Measurements from ENCODE around the gene PRR22. TPM values are rescaled to one million over a fixed set of nuclear protein-coding genes. Genes with fewer than 3 reads are reported as not detected.

Gene PRR22
- total RNA-seq, 4 donors from 2014 or later, result 0.54 to 2.0 (median 1.2) TPM

- TF ChIP-seq, protein P1, sequence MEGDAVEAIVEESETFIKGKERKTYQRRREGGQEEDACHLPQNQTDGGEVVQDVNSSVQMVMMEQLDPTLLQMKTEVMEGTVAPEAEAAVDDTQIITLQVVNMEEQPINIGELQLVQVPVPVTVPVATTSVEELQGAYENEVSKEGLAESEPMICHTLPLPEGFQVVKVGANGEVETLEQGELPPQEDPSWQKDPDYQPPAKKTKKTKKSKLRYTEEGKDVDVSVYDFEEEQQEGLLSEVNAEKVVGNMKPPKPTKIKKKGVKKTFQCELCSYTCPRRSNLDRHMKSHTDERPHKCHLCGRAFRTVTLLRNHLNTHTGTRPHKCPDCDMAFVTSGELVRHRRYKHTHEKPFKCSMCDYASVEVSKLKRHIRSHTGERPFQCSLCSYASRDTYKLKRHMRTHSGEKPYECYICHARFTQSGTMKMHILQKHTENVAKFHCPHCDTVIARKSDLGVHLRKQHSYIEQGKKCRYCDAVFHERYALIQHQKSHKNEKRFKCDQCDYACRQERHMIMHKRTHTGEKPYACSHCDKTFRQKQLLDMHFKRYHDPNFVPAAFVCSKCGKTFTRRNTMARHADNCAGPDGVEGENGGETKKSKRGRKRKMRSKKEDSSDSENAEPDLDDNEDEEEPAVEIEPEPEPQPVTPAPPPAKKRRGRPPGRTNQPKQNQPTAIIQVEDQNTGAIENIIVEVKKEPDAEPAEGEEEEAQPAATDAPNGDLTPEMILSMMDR (IDR thresholded peaks at IDR 0.05), result no peak
- no peak for TF ChIP-seq POLR2A (IDR thresholded peaks at IDR 0.05)
- Histone ChIP-seq H3K36me3 (no peaks in the 10 kb centered on the region), H3K4me3 (replicated peaks in 1 of 3) (peak within 1 kb of the TSS in 1 of 3 donors; percentile 35), H3K27me3 (peaks cover 3% of the 10 kb centered on the region), H3K27ac (peak within 1 kb of the TSS in 1 of 3 donors; percentile 58), H3K4me1 (peaks cover 9 to 25% of the 10 kb centered on the region in 2 donors), H3K9me3 (no peaks in the 10 kb centered on the region)
- intact Hi-C loops (cut with DNase I), result loop anchor here (2.0 to 10.0 kb wide), 3 partner anchors 88 to 218 kb away; no protein-coding TSS in a partner anchor
- WGBS, 2 donors, result 5 to 12% methylated on average over 5 to 15 of the region's 107 CpGs
- no peak for DNase-seq
These were observed 20.2 kb upstream of the PRR22 start, which contains the start of gene NRTN for GRCh38 chr19:5804516-5805461. NRTN (plus strand) TSS chr19:5805067; CDS start chr19:5824166, 19,099 bp downstream.

DNA sequence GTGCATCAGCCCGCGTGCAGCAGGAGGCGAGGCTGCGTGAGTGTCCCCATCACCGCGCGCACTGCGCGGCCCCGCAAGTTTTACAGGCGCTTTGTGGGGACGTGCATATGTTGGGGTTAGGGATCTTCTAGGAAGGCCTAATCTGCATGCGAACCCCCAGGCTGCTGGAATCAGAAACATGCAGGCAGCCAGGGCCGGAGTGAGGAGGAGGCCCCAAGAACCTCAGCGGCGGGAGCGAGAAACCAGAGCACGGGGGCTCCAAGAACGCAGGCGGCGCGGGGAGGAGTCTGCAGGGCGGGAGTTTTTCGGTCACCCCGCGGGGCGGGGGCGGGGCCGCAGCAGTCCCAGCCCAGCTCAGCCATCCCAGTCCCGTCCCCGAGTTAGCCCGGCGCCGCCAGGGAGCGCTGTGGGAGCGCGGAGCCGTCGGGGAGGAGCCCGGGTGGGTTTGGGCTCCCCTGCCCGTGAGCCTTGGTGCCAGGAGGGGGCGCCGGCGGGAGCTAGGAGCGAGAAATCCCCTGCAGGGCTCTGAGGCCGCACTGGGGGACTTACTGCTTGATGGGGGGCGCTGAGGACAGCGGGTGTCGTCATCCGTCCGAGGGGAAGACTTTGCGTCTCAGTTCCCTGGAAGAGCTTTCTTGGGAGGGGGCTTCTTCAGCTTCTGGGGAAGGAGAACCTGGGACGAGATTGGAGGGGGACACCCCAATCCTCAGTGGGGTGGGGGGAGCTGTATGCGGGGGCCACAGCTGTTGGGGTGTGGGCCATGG is 19.4 kb upstream of the PRR22 start:
- peaks cover 3% of the 10 kb centered on the region for H3K27me3 ChIP-seq
- WGBS, 2 donors, result 4 to 5% methylated on average over 5 to 18 of the region's 54 CpGs
- intact Hi-C loops (cut with DNase I), result loop anchor here (2.0 to 10.0 kb wide), 2 partner anchors 89 to 161 kb away; no protein-coding TSS in a partner anchor

GRCh38 chr19:5803441-5803751 is 18.9 kb upstream of the PRR22 start:
- no peak for TF ChIP-seq POLR2A (IDR thresholded peaks at IDR 0.05)
- TF ChIP-seq, protein P1 (IDR thresholded peaks at IDR 0.05), result no peak
- Histone ChIP-seq H3K4me1 (peaks cover 9 to 25% of the 10 kb centered on the region in 2 donors), H3K4me3 (replicated peaks in 1 of 3) (no peak overlapping the region), H3K36me3 (no peaks in the 10 kb centered on the region), H3K27ac (no peak overlapping the region), H3K27me3 (peaks cover 3% of the 10 kb centered on the region), H3K9me3 (no peaks in the 10 kb centered on the region)
- no peak for DNase-seq
- WGBS, 2 donors, result 0 to 12% methylated on average over 2 to 4 of the region's 8 CpGs
- intact Hi-C loops (cut with DNase I), result loop anchor here (10.0 kb wide), 1 partner anchor 161 kb away; no protein-coding TSS in a partner anchor

More for the DNA sequence above, 19.4 kb upstream of the PRR22 start:
- Histone ChIP-seq H3K4me3 (replicated peaks in 1 of 3) (peak overlapping the region in 1 of 3 donors; percentile 14), H3K36me3 (no peaks in the 10 kb centered on the region), H3K4me1 (peaks cover 9 to 25% of the 10 kb centered on the region in 2 donors), H3K27ac (no peak overlapping the region), H3K9me3 (no peaks in the 10 kb centered on the region)
- TF ChIP-seq, protein P1 (IDR thresholded peaks at IDR 0.05), result peak; percentile 60 to 94 (median 84)
- no peak for TF ChIP-seq POLR2A (IDR thresholded peaks at IDR 0.05)
- DNase-seq, result peak; percentile 75 to 80

DNA sequence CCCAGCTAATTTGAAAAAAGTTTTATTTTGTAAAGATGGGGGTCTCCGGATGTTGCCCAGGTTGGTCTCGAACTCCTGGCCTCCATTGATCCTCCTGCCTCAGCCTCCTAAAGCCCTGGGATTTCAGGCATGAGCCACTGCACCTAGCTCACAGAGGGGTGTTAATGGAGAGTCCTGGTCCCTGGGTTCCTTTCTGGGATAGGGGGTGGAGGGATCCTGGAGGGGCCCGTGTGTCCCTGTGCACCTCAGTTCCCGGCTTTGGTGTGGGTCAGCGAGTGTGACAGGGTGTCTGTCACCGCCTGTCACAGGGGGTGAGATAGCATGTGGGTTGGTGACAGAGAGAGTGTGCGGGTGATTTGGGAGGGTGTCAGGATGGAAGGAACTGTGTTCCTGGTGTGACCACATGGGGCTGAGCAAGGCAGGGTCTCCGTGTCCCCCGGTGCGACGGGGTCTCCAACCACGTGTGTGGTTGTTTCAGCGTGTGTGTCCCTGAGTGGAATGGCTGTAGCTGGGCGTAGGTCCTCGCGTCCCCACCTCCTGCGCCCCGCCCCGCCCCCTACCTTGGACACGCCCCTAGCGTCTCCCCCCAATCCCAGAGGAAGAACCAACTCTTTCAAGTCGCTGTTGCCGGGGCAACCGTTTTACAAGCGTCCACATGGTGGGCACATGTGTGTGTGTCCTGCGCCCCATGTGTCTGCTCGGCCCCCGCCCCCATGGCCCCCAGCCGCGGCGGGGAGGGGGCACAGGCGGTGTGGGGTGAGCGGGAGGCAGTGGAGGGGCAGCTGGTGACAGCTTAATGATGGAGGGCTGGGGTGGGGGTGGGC is 17.5 kb upstream of the PRR22 start:
- no peaks in the 10 kb centered on the region for H3K9me3 ChIP-seq
- peaks cover 3% of the 10 kb centered on the region for H3K27me3 ChIP-seq
- no peak overlapping the region for H3K4me3 ChIP-seq (replicated peaks in 1 of 3)
- H3K4me1 ChIP-seq, result peaks cover 9 to 25% of the 10 kb centered on the region in 2 donors
- intact Hi-C loops (cut with DNase I), result loop anchor here (10.0 kb wide), 1 partner anchor 163 kb away; no protein-coding TSS in a partner anchor
- TF ChIP-seq, protein P1 (IDR thresholded peaks at IDR 0.05), result no peak
- TF ChIP-seq POLR2A (IDR thresholded peaks at IDR 0.05), result no peak
- H3K27ac ChIP-seq, result no peak overlapping the region
- WGBS, 2 donors, result 6 to 22% methylated on average over 14 to 25 of the region's 33 CpGs
- no peak for DNase-seq
- no peaks in the 10 kb centered on the region for H3K36me3 ChIP-seq
